Neural cell (in vitro differentiated cells): ENCODE results near the gene NUBP2. TPM values are rescaled to one million over a fixed set of nuclear protein-coding genes. Genes with fewer than 3 reads are reported as not detected.

Experiments
- H2AFZ ChIP-seq: fragments of 200-600, 300-800 bp; sonication (generic), shearing (Covaris generic); 2 replicates; pipeline ENCODE4 v1.6.0; 2014; ENCODE audit warnings: low read depth, mild to moderate bottlenecking, antibody characterized with exemption, low read length, moderate library complexity
- H3F3A ChIP-seq: fragments of 200-600 bp; shearing (Covaris generic); 2 replicates; pipeline ENCODE4 v1.6.1; 2016; ENCODE audit warnings: mild to moderate bottlenecking, moderate library complexity, mixed read lengths, antibody characterized with exemption, low read length; ENCODE audit not compliant: insufficient read depth, poor library complexity, severe bottlenecking
- H3K27ac ChIP-seq: fragments of 200-600, 300-800 bp; sonication (generic), shearing (Covaris generic); 2 replicates; pipeline ENCODE4 v1.5.1; 2014; ENCODE audit warnings: mild to moderate bottlenecking, low read length, moderate library complexity
- H3K27me3 ChIP-seq: fragments of 300-800, 200-600 bp; sonication (generic), shearing (Covaris generic); 2 replicates; pipeline ENCODE4 v1.6.0; 2014; ENCODE audit warnings: mild to moderate bottlenecking, low read depth, low read length, moderate library complexity; ENCODE audit not compliant: insufficient read depth
- H3K36me3 ChIP-seq: fragments of 300-800, 200-600 bp; sonication (generic), shearing (Covaris generic); 2 replicates; pipeline ENCODE4 v1.5.1; 2014; ENCODE audit warnings: mild to moderate bottlenecking, antibody characterized with exemption, low read length, moderate library complexity; ENCODE audit not compliant: insufficient read depth
- H3K4me2 ChIP-seq: fragments of 300-800, 200-600 bp; sonication (generic), shearing (Covaris generic); 2 replicates; pipeline ENCODE4 v1.6.0; 2014; ENCODE audit warnings: mild to moderate bottlenecking, low read length
- H3K4me3 ChIP-seq: fragments of 300-800, 200-600 bp; sonication (generic), shearing (Covaris generic); 2 replicates; pipeline ENCODE4 v1.5.1; 2014; ENCODE audit warnings: mild to moderate bottlenecking, low read length, moderate library complexity
- H3K79me2 ChIP-seq: fragments of 200-600 bp; shearing (Covaris generic); replicated peaks from 2 replicates; pipeline ENCODE4 v1.6.0; 2014; ENCODE audit warnings: mild to moderate bottlenecking, low read length, moderate library complexity; ENCODE audit not compliant: insufficient read depth
- H3K9ac ChIP-seq: fragments of 300-800, 200-600 bp; sonication (generic), shearing (Covaris generic); 2 replicates; pipeline ENCODE4 v1.6.1; 2016; ENCODE audit warnings: mild to moderate bottlenecking, low read length, mixed read lengths
- H3K9me2 ChIP-seq: fragments of 200-600 bp; shearing (Covaris generic); 2 replicates; pipeline ENCODE4 v1.6.1; 2016; ENCODE audit warnings: mild to moderate bottlenecking, low read length, mixed read lengths; ENCODE audit not compliant: insufficient read depth
- H3K9me3 ChIP-seq: fragments of 200-600, 300-800 bp; sonication (generic), shearing (Covaris generic); 2 replicates; pipeline ENCODE4 v1.6.1; 2016; ENCODE audit warnings: mild to moderate bottlenecking, mixed run types, low read length, moderate library complexity, mixed read lengths
- H4K20me1 ChIP-seq: fragments of 200-600 bp; shearing (Covaris generic); 2 replicates; pipeline ENCODE4 v1.6.1; 2016; ENCODE audit warnings: mild to moderate bottlenecking, mixed run types; ENCODE audit not compliant: insufficient read depth
- EP300 ChIP-seq: fragments of 450-650 bp; conservative IDR thresholded peaks from 2 replicates; pipeline ENCODE4 v1.6.1; 2014; ENCODE audit warnings: antibody characterized with exemption, mild to moderate bottlenecking, moderate library complexity; ENCODE audit not compliant: poor library complexity, severe bottlenecking
- EZH2 ChIP-seq: fragments of 200-600, 300-800 bp; shearing (Covaris generic), sonication (generic); IDR thresholded peaks from 2 replicates; pipeline ENCODE4 v1.6.1; 2014; ENCODE audit warnings: antibody characterized with exemption, low read length, borderline replicate concordance, mild to moderate bottlenecking; ENCODE audit not compliant: insufficient read depth, poor library complexity, severe bottlenecking
- MXI1 ChIP-seq: fragments of 450-650 bp; conservative IDR thresholded peaks from 2 replicates; pipeline ENCODE4 v1.6.1; 2014; ENCODE audit warnings: antibody characterized with exemption, mild to moderate bottlenecking; ENCODE audit not compliant: poor library complexity, severe bottlenecking
- POLR2AphosphoS5 ChIP-seq: IDR thresholded peaks from 2 replicates; pipeline ENCODE4 v1.6.1; 2012
- RAD21 ChIP-seq: fragments of 450-650 bp; conservative IDR thresholded peaks from 2 replicates; pipeline ENCODE4 v1.6.1; 2014; ENCODE audit warnings: antibody characterized with exemption, mild to moderate bottlenecking, moderate library complexity
- SMC3 ChIP-seq: fragments of 450-650 bp; conservative IDR thresholded peaks from 2 replicates; pipeline ENCODE4 v1.6.1; 2014; ENCODE audit warnings: antibody characterized with exemption, mild to moderate bottlenecking, moderate library complexity; ENCODE audit not compliant: poor library complexity
- TAF1 ChIP-seq: IDR thresholded peaks from 2 replicates; pipeline ENCODE4 v1.6.1; 2012; ENCODE audit warnings: low read depth
- polyA plus RNA-seq: library from polyadenylated mRNA; depleted of rRNA; stranded (reverse); fragments of >200 nt; gene quantifications from 2 replicates; pipeline ENCODE4 v1.2.3, GENCODE V29; 2014
- TF ChIP-seq, protein P1 (sequence below): fragments of 450-650 bp; IDR thresholded peaks from 2 replicates; pipeline ENCODE4 v1.5.1; 2014; ENCODE audit warnings: antibody characterized with exemption, mild to moderate bottlenecking, moderate library complexity; ENCODE audit not compliant: poor library complexity, severe bottlenecking
- TF ChIP-seq, protein P2 (sequence below): IDR thresholded peaks from 2 replicates; pipeline ENCODE4 v1.6.1; 2012; ENCODE audit warnings: borderline replicate concordance

NUBP2 gene
- polyA plus RNA-seq, 1 donor from 2014 or later, result 213 TPM

DNA sequence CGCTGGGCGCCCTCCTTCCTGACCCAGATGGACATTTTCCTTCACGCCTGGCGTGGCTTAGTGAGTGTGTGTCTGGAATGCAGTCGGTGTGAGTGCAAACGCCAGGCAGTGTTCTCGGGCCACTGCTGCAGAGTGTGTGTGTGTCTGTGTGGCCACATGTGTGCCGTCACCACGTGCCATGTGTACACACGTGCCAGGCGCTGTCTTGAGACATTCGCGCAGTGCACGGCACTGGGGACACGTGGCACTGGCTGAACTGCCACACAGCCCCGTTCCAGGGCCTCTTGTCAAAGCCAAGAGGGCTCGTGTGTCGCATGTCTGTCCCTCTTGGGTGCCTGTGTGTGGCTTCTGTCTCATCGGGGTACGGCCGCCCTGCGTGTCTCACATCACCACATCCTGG lies 47.9 kb upstream of the NUBP2 start:
- Histone ChIP-seq H3K27ac (no peak overlapping the region), H3K9ac (no peak overlapping the region), H4K20me1 (no peaks in the 10 kb centered on the region), H3K27me3 (no peaks in the 10 kb centered on the region), H3K79me2 (no peaks in the 10 kb centered on the region), H3K9me2 (no peaks in the 10 kb centered on the region), H3K9me3 (no peaks in the 10 kb centered on the region), H3F3A (no peaks in the 10 kb centered on the region), H3K4me2 (no peak overlapping the region), H3K4me3 (no peak overlapping the region), H2AFZ (no peak overlapping the region), H3K36me3 (peaks cover 12% of the 10 kb centered on the region)
- TF ChIP-seq POLR2AphosphoS5, result no peak

GRCh38 chr16:1740234-1740633 lies 42.5 kb upstream of the NUBP2 start:
- no peak overlapping the region for H3K4me3 ChIP-seq
- H3K36me3 ChIP-seq, result no peaks in the 10 kb centered on the region
- H3K9ac ChIP-seq, result no peak overlapping the region
- no peaks in the 10 kb centered on the region for H3K79me2 ChIP-seq
- H3K27me3 ChIP-seq, result no peaks in the 10 kb centered on the region
- H3K27ac ChIP-seq, result no peak overlapping the region
- no peaks in the 10 kb centered on the region for H3K9me2 ChIP-seq
- TF ChIP-seq EP300, result no peak
- TF ChIP-seq SMC3, result no peak
- no peak for TF ChIP-seq EZH2
- TF ChIP-seq, protein P1, sequence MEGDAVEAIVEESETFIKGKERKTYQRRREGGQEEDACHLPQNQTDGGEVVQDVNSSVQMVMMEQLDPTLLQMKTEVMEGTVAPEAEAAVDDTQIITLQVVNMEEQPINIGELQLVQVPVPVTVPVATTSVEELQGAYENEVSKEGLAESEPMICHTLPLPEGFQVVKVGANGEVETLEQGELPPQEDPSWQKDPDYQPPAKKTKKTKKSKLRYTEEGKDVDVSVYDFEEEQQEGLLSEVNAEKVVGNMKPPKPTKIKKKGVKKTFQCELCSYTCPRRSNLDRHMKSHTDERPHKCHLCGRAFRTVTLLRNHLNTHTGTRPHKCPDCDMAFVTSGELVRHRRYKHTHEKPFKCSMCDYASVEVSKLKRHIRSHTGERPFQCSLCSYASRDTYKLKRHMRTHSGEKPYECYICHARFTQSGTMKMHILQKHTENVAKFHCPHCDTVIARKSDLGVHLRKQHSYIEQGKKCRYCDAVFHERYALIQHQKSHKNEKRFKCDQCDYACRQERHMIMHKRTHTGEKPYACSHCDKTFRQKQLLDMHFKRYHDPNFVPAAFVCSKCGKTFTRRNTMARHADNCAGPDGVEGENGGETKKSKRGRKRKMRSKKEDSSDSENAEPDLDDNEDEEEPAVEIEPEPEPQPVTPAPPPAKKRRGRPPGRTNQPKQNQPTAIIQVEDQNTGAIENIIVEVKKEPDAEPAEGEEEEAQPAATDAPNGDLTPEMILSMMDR, result no peak
- no peak for TF ChIP-seq MXI1
- TF ChIP-seq RAD21, result no peak
- TF ChIP-seq TAF1, result no peak
- TF ChIP-seq, protein P2, sequence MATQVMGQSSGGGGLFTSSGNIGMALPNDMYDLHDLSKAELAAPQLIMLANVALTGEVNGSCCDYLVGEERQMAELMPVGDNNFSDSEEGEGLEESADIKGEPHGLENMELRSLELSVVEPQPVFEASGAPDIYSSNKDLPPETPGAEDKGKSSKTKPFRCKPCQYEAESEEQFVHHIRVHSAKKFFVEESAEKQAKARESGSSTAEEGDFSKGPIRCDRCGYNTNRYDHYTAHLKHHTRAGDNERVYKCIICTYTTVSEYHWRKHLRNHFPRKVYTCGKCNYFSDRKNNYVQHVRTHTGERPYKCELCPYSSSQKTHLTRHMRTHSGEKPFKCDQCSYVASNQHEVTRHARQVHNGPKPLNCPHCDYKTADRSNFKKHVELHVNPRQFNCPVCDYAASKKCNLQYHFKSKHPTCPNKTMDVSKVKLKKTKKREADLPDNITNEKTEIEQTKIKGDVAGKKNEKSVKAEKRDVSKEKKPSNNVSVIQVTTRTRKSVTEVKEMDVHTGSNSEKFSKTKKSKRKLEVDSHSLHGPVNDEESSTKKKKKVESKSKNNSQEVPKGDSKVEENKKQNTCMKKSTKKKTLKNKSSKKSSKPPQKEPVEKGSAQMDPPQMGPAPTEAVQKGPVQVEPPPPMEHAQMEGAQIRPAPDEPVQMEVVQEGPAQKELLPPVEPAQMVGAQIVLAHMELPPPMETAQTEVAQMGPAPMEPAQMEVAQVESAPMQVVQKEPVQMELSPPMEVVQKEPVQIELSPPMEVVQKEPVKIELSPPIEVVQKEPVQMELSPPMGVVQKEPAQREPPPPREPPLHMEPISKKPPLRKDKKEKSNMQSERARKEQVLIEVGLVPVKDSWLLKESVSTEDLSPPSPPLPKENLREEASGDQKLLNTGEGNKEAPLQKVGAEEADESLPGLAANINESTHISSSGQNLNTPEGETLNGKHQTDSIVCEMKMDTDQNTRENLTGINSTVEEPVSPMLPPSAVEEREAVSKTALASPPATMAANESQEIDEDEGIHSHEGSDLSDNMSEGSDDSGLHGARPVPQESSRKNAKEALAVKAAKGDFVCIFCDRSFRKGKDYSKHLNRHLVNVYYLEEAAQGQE, result no peak
- TF ChIP-seq POLR2AphosphoS5, result no peak
- H3K4me2 ChIP-seq, result no peak overlapping the region
- no peak overlapping the region for H2AFZ ChIP-seq
- no peaks in the 10 kb centered on the region for H3K9me3 ChIP-seq
- H4K20me1 ChIP-seq, result no peaks in the 10 kb centered on the region
- no peaks in the 10 kb centered on the region for H3F3A ChIP-seq
